Mesendoderm (in vitro differentiated cells): Measurements from ENCODE around the gene INHBB.
A peak's percentile ranks its signal among the peaks of the same experiment; 100 is the strongest.

Source experiments
- DNase-seq: peaks from one replicate; pipeline ENCODE4 v3.0.0; 2013
- H2AK5ac ChIP-seq: 2 replicates; pipeline ENCODE4 v1.6.1; 2013; ENCODE audit warnings: low read length, inconsistent platforms
- H2BK120ac ChIP-seq: 2 replicates; pipeline ENCODE4 v1.6.1; 2013; ENCODE audit warnings: low read depth, mild to moderate bottlenecking, low read length, moderate library complexity, mixed read lengths
- H2BK15ac ChIP-seq: replicated peaks from 2 replicates; pipeline ENCODE4 v1.6.1; 2013; ENCODE audit warnings: low read depth, mild to moderate bottlenecking, moderate library complexity
- H2BK5ac ChIP-seq: 2 replicates; pipeline ENCODE4 v1.6.1; 2013; ENCODE audit warnings: low read length, inconsistent platforms
- H3K18ac ChIP-seq: 2 replicates; pipeline ENCODE4 v1.6.1; 2013; ENCODE audit warnings: mild to moderate bottlenecking, low read length, mixed read lengths
- H3K23ac ChIP-seq: one replicate; pipeline ENCODE4 v1.6.1; 2013; ENCODE audit warnings: low read length
- H3K27ac ChIP-seq: 2 replicates; pipeline ENCODE4 v1.5.1; 2013; ENCODE audit warnings: low read depth, mild to moderate bottlenecking, inconsistent platforms, low read length, moderate library complexity
- H3K27me3 ChIP-seq: 2 replicates; pipeline ENCODE4 v1.6.1; 2013; ENCODE audit warnings: low read length, control low read depth, mild to moderate bottlenecking, inconsistent platforms; ENCODE audit not compliant: insufficient read depth, poor library complexity
- H3K36me3 ChIP-seq: 2 replicates; pipeline ENCODE4 v1.6.1; 2013; ENCODE audit warnings: low read length, inconsistent platforms; ENCODE audit not compliant: control insufficient read depth, insufficient read depth
- H3K4ac ChIP-seq: one replicate; pipeline ENCODE4 v1.6.1; 2013; ENCODE audit warnings: low read depth, mild to moderate bottlenecking, low read length, moderate library complexity
- H3K4me1 ChIP-seq: 2 replicates; pipeline ENCODE4 v1.6.1; 2013; ENCODE audit warnings: low read depth, low read length, inconsistent platforms; ENCODE audit not compliant: control insufficient read depth
- H3K4me2 ChIP-seq: 2 replicates; pipeline ENCODE4 v1.6.1; 2013; ENCODE audit warnings: low read length
- H3K4me3 ChIP-seq: 2 replicates; pipeline ENCODE4 v1.5.1; 2013; ENCODE audit warnings: mild to moderate bottlenecking, low read length
- H3K56ac ChIP-seq: one replicate; pipeline ENCODE4 v1.6.1; 2013; ENCODE audit warnings: low read length
- H3K79me1 ChIP-seq: 2 replicates; pipeline ENCODE4 v1.6.1; 2013; ENCODE audit warnings: low read length, inconsistent platforms
- H3K79me2 ChIP-seq: 2 replicates; pipeline ENCODE4 v1.6.1; 2013; ENCODE audit warnings: mild to moderate bottlenecking, low read length; ENCODE audit not compliant: control insufficient read depth, insufficient read depth
- H3K9ac ChIP-seq: 2 replicates; pipeline ENCODE4 v1.6.1; 2013; ENCODE audit warnings: low read length, inconsistent platforms
- H4K5ac ChIP-seq: one replicate; pipeline ENCODE4 v1.6.1; 2013; ENCODE audit warnings: low read length
- H4K8ac ChIP-seq: one replicate; pipeline ENCODE4 v1.6.1; 2013; ENCODE audit warnings: low read depth, mild to moderate bottlenecking, control low read depth, low read length, moderate library complexity
- WGBS: extraction: QIAGEN DNeasy Blood & Tissue Kit; methylation state at CpG from one replicate; pipeline ENCODE4 v1.1.7; 2013; ENCODE audit warnings: low lambda C conversion rate, missing lambda C conversion rate; ENCODE audit not compliant: insufficient coverage; ENCODE audit errors: extremely low coverage; 5-methylcytosine and 5-hydroxymethylcytosine counted together

INHBB gene

DNA sequence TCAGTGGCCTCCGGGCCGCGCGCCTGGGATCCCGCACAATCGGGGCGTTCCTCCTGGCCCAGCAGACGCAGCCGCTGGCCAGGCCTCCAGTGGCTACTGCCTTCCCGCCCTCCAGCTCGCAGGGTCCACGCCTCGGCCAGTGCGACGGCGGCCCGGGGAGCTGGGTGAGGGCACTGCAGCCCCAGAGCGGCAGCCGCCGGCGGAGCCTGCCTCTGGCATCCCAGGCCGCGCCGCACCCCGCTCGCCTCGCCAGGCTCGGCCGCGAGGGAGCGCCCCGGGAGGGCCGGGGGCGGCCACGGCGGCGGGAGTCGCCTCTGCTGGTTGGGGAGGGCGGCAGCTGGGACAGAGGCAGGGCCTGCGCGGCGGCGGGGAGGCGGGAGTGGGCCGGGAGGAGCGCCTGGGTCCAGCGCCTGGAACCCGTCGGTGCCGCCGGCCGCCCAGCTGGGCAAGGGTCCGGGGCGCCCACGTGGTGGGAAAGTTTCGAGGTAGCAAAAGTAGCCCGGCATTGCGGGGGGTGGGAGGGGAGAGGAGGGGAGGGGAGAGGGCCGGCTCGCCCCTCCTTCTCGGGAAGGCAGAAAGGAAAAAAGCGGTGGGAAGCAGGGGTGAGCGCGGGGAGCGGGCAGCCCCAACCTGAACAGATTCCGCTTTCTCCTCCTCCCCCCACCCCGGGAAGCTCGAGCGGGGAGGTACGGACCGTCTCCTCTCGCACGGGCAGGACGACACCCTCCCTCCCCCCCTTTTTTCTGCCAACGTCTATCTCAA is 1.5 kb upstream of the INHBB start:
- Histone ChIP-seq H3K4me2 (no peak overlapping the region), H3K4me3 (no peak overlapping the region), H3K79me1 (no peaks in the 10 kb centered on the region), H3K79me2 (no peaks in the 10 kb centered on the region), H2BK120ac (no peak overlapping the region), H3K4ac (no peak overlapping the region), H3K4me1 (no peaks in the 10 kb centered on the region), H3K27me3 (peaks cover 54% of the 10 kb centered on the region), H3K9ac (no peak overlapping the region), H3K27ac (no peak overlapping the region), H3K23ac (no peak overlapping the region), H4K5ac (no peak overlapping the region), H2BK5ac (no peak overlapping the region), H4K8ac (no peak overlapping the region), H3K18ac (no peak overlapping the region), H2BK15ac (no peak overlapping the region), H2AK5ac (no peak overlapping the region), H3K36me3 (no peaks in the 10 kb centered on the region), H3K56ac (no peak overlapping the region)
- no peak for DNase-seq
- WGBS: no CpG with 5 or more reads among the region's 75 CpGs

DNA sequence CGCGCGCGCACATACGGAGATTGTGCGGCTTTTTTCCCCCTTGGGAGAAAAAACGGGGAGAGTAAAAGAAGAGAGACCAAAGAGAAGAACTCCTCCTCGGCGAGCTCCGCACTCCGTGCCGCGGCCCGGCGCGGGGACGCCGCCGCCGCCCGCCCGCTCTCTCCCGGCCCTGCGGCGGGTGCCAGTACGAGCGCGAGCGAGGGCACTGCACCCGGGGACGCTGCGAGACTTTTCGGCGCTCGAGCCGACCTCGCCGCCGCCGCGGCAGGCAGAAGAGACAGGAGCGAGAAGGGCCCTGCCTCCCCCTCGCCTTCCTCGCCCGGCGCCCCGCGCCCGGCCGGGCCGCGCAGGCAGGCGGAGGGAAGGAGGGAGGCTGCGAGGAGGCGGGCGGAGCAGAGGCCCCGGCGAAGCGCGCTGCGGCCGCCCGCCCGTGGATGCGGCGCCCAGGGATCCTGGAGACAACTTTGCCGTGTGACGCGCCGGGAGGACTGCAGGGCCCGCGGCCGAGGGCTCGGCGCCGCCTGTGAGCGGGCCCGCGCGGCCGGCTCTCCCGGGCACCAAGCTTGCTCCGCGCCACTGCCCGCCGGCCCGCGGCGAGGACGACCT is 857 bp upstream of the INHBB start:
- Histone ChIP-seq H3K18ac (no peak overlapping the region), H3K4me3 (no peak overlapping the region), H2BK5ac (no peak overlapping the region), H4K5ac (no peak overlapping the region), H3K79me1 (no peaks in the 10 kb centered on the region), H3K56ac (peak overlapping the region; percentile 56), H3K9ac (no peak overlapping the region), H3K36me3 (no peaks in the 10 kb centered on the region), H3K4me2 (peak overlapping the region; percentile 34), H4K8ac (no peak overlapping the region), H3K4ac (no peak overlapping the region), H2BK15ac (no peak overlapping the region), H3K23ac (no peak overlapping the region), H2AK5ac (no peak overlapping the region), H3K27ac (no peak overlapping the region), H3K27me3 (peaks cover 55% of the 10 kb centered on the region), H3K79me2 (no peaks in the 10 kb centered on the region), H3K4me1 (no peaks in the 10 kb centered on the region), H2BK120ac (no peak overlapping the region)
- whole genome bisulfite sequencing: no CpG with 5 or more reads among the region's 90 CpGs
- DNase-seq: no peak

GRCh38 chr2:120345608-120346007 is 328 bp upstream of the INHBB start:
- Histone ChIP-seq H3K79me1 (no peaks in the 10 kb centered on the region), H3K36me3 (no peaks in the 10 kb centered on the region), H3K18ac (no peak overlapping the region), H3K23ac (no peak overlapping the region), H3K4me1 (no peaks in the 10 kb centered on the region), H3K4ac (no peak overlapping the region), H2AK5ac (no peak overlapping the region), H3K9ac (no peak overlapping the region), H4K8ac (no peak overlapping the region), H3K27ac (no peak overlapping the region), H3K56ac (no peak overlapping the region), H3K27me3 (peaks cover 55% of the 10 kb centered on the region), H2BK120ac (no peak overlapping the region), H2BK5ac (no peak overlapping the region), H3K79me2 (no peaks in the 10 kb centered on the region), H2BK15ac (no peak overlapping the region), H4K5ac (no peak overlapping the region), H3K4me2 (no peak overlapping the region), H3K4me3 (no peak overlapping the region)
- WGBS: no CpG with 5 or more reads among the region's 62 CpGs
- DNase-seq: no peak

DNA sequence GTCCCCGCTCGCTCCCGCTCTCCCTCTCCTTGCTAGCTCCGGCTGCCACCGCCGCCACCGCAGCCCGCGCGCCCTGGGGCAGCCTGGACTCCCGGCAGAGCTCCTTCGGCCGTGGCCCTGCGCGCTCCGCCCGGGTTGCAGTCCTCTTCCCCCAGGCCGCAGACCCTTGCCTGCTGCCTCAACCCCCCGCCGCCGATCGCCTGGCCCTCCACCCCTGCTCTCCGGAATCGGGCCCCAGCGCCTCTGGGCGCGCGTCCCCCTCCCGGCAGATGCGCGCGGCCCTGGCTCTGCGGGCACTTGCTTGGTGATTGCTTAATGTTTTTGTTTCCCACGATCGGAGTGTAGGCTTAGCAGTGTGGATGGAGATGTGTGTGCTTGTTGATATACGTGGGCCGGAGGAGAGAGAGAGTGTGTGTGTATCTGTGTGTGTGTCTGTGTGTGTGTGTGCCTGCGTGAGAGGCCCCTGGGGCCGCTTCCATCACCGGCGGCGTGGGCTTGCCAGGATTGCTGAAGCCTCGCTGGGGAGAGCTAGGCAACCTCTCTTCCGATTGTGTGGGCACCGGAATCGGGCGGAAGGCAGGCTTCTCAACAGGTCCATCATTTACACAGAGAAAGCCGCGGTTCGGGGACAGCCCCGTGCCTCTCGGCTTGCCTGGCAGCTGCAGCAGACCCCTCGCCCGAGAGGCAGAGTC is 877 bp downstream of the INHBB start:
- H3K4me1 ChIP-seq: no peaks in the 10 kb centered on the region
- no peak overlapping the region for H3K4me2 ChIP-seq
- no peak overlapping the region for H3K27ac ChIP-seq
- no peak overlapping the region for H3K56ac ChIP-seq
- H3K27me3 ChIP-seq: peaks cover 55% of the 10 kb centered on the region
- H2BK15ac ChIP-seq: no peak overlapping the region
- H3K4ac ChIP-seq: no peak overlapping the region
- no peak overlapping the region for H4K5ac ChIP-seq
- no peak overlapping the region for H3K9ac ChIP-seq
- no peak for DNase-seq
- H3K79me1 ChIP-seq: no peaks in the 10 kb centered on the region
- H3K4me3 ChIP-seq: no peak overlapping the region
- no peak overlapping the region for H2BK5ac ChIP-seq
- no CpG with 5 or more reads among the region's 54 CpGs for WGBS
- no peak overlapping the region for H3K18ac ChIP-seq
- H2BK120ac ChIP-seq: no peak overlapping the region
- no peak overlapping the region for H2AK5ac ChIP-seq
- H3K23ac ChIP-seq: no peak overlapping the region
- H3K79me2 ChIP-seq: no peaks in the 10 kb centered on the region
- H4K8ac ChIP-seq: no peak overlapping the region
- H3K36me3 ChIP-seq: no peaks in the 10 kb centered on the region

DNA sequence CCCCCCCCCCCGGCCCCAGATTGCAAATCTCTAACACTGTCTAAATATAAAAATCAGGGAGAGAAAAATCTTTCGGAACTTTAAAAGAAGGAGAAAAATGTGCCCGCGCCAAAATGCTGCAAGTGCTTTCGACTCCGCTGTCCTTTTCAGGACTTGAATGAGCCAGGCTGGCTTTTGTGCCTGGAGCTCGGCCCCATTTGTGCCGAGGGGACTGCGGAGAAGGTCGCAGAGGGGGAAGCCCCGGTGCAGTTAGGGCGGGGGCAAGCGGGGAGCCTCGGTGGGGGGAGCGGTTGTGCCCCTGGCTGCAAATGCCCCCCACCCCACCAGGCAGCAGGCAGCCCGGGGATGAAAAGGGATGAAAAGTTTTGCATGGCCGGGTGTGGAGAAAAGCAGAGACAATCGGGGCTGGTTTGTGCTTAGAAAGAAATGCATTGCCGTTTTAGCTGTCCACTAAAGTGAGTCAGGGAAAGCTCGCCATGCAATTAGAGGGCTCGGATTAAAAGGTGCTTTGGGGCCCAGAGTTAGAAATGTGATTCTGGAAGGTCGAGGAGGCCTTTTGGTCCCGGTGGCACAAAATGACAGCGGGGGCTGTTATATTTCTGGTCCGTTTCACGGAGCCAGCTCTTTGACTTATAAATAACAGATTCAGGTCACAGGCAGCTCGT is 1.6 kb downstream of the INHBB start:
- DNase-seq: peak; percentile 55
- H3K9ac ChIP-seq: no peak overlapping the region

More for the DNA sequence above, 1.6 kb downstream of the INHBB start:
- H3K36me3 ChIP-seq: no peaks in the 10 kb centered on the region
- H3K4me2 ChIP-seq: no peak overlapping the region
- H3K23ac ChIP-seq: no peak overlapping the region
- no peaks in the 10 kb centered on the region for H3K79me1 ChIP-seq
- H3K4ac ChIP-seq: no peak overlapping the region
- no peak overlapping the region for H3K56ac ChIP-seq
- no peak overlapping the region for H4K5ac ChIP-seq
- no peak overlapping the region for H2AK5ac ChIP-seq
- no peak overlapping the region for H2BK120ac ChIP-seq
- H3K4me1 ChIP-seq: no peaks in the 10 kb centered on the region
- H3K27me3 ChIP-seq: peaks cover 55% of the 10 kb centered on the region
- H3K18ac ChIP-seq: no peak overlapping the region
- no peak overlapping the region for H3K27ac ChIP-seq
- no peak overlapping the region for H3K4me3 ChIP-seq
- H2BK15ac ChIP-seq: no peak overlapping the region
- WGBS: no CpG with 5 or more reads among the region's 27 CpGs
- no peaks in the 10 kb centered on the region for H3K79me2 ChIP-seq
- H4K8ac ChIP-seq: no peak overlapping the region
- H2BK5ac ChIP-seq: no peak overlapping the region
